Prostate gland (tissue), 2 donors: ENCODE measurements around the gene MACROH2A2.

Experiments used
- POLR2A ChIP-seq: fragments of 450-650 bp; IDR thresholded peaks from one replicate; pipeline ENCODE4 v1.6.1; 2016; ENCODE audit warnings: antibody characterized with exemption, mild to moderate bottlenecking
- TF ChIP-seq, protein P1 (sequence below), 4 experiments: fragments of 200-600 bp in 2 of 4; fragments of 450-650 bp in 2 of 4; sonication (generic) in 2 of 4; IDR thresholded peaks; 1 replicate in 3 of 4; 2 replicates in 1 of 4; pipeline ENCODE4 v1.5.1; 2016 to 2019; ENCODE audit warnings: antibody characterized with exemption in 4 of 4, mild to moderate bottlenecking in 2 of 4, moderate library complexity in 2 of 4

GRCh38 chr10:70035531-70035930 is 17.1 kb upstream of the MACROH2A2 start:
- TF ChIP-seq, protein P1, sequence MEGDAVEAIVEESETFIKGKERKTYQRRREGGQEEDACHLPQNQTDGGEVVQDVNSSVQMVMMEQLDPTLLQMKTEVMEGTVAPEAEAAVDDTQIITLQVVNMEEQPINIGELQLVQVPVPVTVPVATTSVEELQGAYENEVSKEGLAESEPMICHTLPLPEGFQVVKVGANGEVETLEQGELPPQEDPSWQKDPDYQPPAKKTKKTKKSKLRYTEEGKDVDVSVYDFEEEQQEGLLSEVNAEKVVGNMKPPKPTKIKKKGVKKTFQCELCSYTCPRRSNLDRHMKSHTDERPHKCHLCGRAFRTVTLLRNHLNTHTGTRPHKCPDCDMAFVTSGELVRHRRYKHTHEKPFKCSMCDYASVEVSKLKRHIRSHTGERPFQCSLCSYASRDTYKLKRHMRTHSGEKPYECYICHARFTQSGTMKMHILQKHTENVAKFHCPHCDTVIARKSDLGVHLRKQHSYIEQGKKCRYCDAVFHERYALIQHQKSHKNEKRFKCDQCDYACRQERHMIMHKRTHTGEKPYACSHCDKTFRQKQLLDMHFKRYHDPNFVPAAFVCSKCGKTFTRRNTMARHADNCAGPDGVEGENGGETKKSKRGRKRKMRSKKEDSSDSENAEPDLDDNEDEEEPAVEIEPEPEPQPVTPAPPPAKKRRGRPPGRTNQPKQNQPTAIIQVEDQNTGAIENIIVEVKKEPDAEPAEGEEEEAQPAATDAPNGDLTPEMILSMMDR (IDR thresholded peaks at IDR 0.05) = no peak
- TF ChIP-seq POLR2A = no peak
